Stimulated activated naive CD8-positive, alpha-beta T cell treated with anti-CD3 and anti-CD28 coated beads, Interleukin-15, Interleukin-2, amounts not matched to agents 100 U/mL and 50 U/mL, for 24 hours (primary cell): ENCODE results near the gene CTDSPL.
"Not testable (repeated sequence)": the region's sequence is repeated elsewhere in the genome, so short reads cannot be mapped to it uniquely, and the experiment has no call there.

Source experiments
- ATAC-seq: fragments of 150-1000 bp; cut with Tn5 transposase; one replicate; pipeline ENCODE4 v1.10.0; 2021
- DNase-seq: peaks from one replicate; pipeline ENCODE4 v3.0.0; 2021

CTDSPL gene

GRCh38 chr3:37968199-37968598 is 106.5 kb downstream of the CTDSPL start:
- DNase-seq = no peak
- no peak for ATAC-seq

- no peak for DNase-seq
- ATAC-seq = no peak
Measured at GRCh38 chr3:37968813-37969595, 107.3 kb downstream of the CTDSPL start.

- ATAC-seq (no peak), DNase-seq (no peak)
Measured at GRCh38 chr3:37969596-37970100, 108.0 kb downstream of the CTDSPL start.

GRCh38 chr3:37970802-37971201 is 109.1 kb downstream of the CTDSPL start:
- DNase-seq (no peak), ATAC-seq (no peak)

GRCh38 chr3:37971467-37971866 is 109.8 kb downstream of the CTDSPL start:
- DNase-seq (no peak), ATAC-seq (no peak)

- not testable (repeated sequence) for ATAC-seq, DNase-seq
Measured at GRCh38 chr3:37972056-37972455, 110.4 kb downstream of the CTDSPL start.

GRCh38 chr3:37973246-37974054 is 111.8 kb downstream of the CTDSPL start:
- ATAC-seq (no peak), DNase-seq (no peak)

- ATAC-seq (peak; percentile 89), DNase-seq (peak; percentile 76)
Measured at GRCh38 chr3:37974121-37975083, 112.7 kb downstream of the CTDSPL start.

GRCh38 chr3:37979541-37980461 is 118.1 kb downstream of the CTDSPL start:
- no peak for ATAC-seq
- no peak for DNase-seq

- no peak for DNase-seq
- no peak for ATAC-seq
Measured at GRCh38 chr3:37980462-37981347, 119.0 kb downstream of the CTDSPL start.

GRCh38 chr3:37981348-37981664 is 119.6 kb downstream of the CTDSPL start:
- DNase-seq (no peak), ATAC-seq (no peak)

- no peak for DNase-seq
- no peak for ATAC-seq
Measured at GRCh38 chr3:37982331-37982730, 120.7 kb downstream of the CTDSPL start.

GRCh38 chr3:37984051-37984450 is 122.4 kb downstream of the CTDSPL start:
- ATAC-seq = no peak

GRCh38 chr3:37984596-37984995 is 122.9 kb downstream of the CTDSPL start:
- DNase-seq (no peak), ATAC-seq (no peak)

More at GRCh38 chr3:37984051-37984450, 122.4 kb downstream of the CTDSPL start:
- no peak for DNase-seq

- DNase-seq = no peak
- no peak for ATAC-seq
Measured at GRCh38 chr3:37985637-37986320, 124.1 kb downstream of the CTDSPL start.

GRCh38 chr3:37986479-37987314 is 125.0 kb downstream of the CTDSPL start:
- ATAC-seq (no peak), DNase-seq (no peak)

GRCh38 chr3:37987315-37987697 is 125.6 kb downstream of the CTDSPL start:
- no peak for ATAC-seq
- no peak for DNase-seq

- no peak for DNase-seq
- no peak for ATAC-seq
Measured at GRCh38 chr3:37987751-37988179, 126.1 kb downstream of the CTDSPL start.
